GM18499 (cell line): Measurements from ENCODE around the gene PFKFB4.

Experiments used
- ATAC-seq: cut with Tn5 transposase; IDR thresholded peaks from one replicate; pipeline ENCODE4 v1.9.1; 2021; ENCODE audit warnings: moderate number of reproducible peaks; ENCODE audit not compliant: insufficient read depth, unreplicated experiment

Gene PFKFB4

DNA sequence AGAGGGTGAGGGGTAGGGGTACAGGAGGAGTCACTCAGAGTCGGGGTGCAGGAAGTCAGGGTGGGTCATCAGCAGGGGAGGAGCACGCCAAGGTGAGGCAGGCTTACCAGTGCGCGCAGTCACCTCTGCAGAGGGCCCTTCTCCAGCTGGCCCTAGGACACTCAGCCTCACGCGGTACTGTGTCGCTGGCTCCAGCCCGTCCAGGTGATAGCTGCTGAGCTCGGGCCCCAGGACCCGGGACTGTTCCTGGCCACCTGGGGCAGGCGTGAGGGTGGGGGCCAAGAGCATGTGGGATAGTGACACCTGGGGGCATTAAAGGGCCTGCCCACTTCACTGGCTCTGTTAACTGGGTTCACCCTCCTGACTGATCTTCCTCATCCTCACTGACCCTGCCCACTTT lies 31.1 kb upstream of the PFKFB4 start:
- no peak for ATAC-seq

GRCh38 chr3:48585411-48585810 lies 28.8 kb upstream of the PFKFB4 start:
- ATAC-seq = no peak

DNA sequence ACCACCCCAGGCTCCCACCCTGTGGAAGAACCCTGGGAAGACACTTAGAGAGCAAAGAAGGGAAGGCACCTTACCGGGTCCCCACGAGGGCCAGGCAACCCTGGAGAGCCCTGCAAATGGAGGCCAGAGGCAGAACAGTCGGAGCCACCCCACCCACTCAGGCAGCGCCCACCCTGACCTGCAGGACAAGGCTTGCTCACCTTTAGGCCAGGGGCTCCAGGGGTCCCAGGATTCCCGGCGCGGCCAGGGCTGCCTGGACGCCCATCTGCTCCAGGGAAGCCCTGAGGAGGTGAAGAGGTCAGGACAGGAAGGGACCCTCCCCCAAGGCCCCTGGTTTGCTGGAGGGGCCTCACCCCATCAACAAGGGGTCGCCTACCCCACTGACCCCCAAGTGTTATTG lies 28.2 kb upstream of the PFKFB4 start:
- ATAC-seq = no peak

- no peak for ATAC-seq
Measured at GRCh38 chr3:48581621-48582481, 25.2 kb upstream of the PFKFB4 start.

DNA sequence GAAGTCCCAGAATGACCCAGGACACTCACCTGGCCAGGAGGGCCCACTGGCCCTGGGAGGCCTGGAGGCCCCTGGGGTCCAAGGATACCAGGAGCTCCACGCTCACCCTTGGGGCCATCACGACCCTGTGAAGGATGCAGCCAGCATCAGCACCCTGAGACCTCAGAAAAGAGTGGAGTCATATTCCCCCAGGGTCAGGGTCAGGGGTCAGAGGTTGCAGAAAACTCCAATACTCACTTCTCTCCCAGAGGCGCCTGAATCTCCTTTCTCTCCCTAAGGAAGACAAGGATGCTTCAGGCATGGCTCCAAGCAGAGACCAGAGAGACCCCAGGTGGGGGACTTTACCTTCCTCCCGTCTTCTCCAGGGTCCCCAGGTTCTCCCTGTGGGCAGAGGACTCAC lies 20.0 kb upstream of the PFKFB4 start:
- no peak for ATAC-seq

- no peak for ATAC-seq
Measured at GRCh38 chr3:48575366-48575765, 18.8 kb upstream of the PFKFB4 start.

- ATAC-seq = no peak
Measured at GRCh38 chr3:48573973-48574585, 17.5 kb upstream of the PFKFB4 start.

DNA sequence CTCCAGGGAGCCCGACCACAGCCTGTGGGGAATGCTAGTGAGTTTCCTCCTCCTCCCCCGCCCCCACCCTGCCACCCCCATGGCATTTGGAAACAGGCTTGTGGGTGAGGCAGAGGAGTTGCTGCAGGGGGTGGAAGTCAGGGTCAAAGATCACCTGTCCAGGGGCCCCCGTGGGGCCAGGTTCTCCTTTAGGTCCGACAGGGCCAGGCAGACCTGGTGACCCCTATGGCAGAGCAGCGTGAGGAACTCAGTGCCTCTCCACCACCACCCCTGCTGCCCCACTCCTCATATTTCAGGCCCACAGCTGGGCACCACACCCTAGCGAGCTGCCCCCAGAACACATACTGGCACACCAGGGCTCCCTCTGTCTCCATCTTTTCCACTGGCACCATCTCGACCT lies 15.9 kb upstream of the PFKFB4 start:
- ATAC-seq = no peak

DNA sequence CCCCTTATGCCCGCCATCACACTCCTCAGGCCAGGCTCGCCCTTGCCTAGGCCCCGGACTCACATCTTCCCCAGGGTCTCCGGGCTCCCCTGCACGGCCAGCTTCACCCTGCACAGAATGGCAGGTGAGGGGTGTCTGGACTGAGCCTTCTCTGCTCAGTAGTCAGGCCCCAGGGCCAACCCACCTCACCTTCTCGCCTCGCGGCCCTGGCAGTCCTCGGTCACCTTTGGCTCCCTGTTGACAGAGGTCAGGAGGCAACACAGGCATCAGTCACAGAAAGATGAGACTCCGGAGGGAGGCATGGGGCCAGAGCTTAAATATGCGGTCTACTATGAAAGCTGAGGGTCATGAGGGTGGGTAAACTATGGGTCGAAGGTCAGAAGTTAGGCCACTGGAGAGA lies 15.3 kb upstream of the PFKFB4 start:
- no peak for ATAC-seq

GRCh38 chr3:48569808-48570450 lies 13.3 kb upstream of the PFKFB4 start:
- ATAC-seq = no peak

- no peak for ATAC-seq
Measured at GRCh38 chr3:48569400-48569799, 12.8 kb upstream of the PFKFB4 start.

DNA sequence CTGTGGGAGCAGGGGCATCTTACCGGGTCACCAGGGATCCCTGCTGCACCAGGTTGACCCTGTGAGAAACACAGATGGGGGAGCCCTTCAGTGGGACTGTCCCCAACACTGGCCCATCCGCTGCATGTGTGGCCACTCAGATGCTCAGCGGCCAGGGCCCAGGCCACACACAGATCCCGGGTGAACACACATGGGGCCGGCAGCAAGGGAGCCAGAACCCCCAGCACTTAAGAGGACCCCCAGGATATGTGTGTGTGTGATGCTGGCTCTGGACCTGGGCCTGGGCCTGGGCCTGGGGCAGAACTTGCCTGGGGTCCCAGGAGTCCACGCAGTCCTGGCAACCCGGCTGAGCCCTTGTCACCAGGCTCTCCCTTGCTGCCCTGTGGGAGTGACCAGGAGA lies 11.9 kb upstream of the PFKFB4 start:
- ATAC-seq = no peak

DNA sequence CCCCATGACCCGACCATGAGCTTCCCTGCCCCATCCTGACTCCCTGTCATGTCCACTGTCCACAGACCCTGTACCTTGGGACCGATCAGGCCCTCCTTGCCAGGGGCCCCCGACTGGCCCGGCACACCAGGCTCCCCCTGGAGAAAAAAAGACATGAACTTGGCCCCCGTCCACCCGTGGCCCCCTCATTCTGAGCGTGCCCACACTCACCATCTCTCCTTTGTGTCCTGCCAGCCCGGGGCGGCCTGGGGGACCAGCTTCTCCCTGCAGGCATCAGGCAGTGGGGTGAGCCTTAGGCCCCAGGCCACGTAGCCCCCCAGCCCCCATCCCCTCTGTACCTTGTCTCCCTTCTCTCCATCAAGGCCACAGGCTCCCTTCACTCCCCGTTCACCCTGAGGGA lies 10.9 kb upstream of the PFKFB4 start:
- ATAC-seq = no peak

- ATAC-seq = no peak
Measured at GRCh38 chr3:48567090-48567489, 10.5 kb upstream of the PFKFB4 start.

GRCh38 chr3:48566401-48566760 lies 9.8 kb upstream of the PFKFB4 start:
- no peak for ATAC-seq

DNA sequence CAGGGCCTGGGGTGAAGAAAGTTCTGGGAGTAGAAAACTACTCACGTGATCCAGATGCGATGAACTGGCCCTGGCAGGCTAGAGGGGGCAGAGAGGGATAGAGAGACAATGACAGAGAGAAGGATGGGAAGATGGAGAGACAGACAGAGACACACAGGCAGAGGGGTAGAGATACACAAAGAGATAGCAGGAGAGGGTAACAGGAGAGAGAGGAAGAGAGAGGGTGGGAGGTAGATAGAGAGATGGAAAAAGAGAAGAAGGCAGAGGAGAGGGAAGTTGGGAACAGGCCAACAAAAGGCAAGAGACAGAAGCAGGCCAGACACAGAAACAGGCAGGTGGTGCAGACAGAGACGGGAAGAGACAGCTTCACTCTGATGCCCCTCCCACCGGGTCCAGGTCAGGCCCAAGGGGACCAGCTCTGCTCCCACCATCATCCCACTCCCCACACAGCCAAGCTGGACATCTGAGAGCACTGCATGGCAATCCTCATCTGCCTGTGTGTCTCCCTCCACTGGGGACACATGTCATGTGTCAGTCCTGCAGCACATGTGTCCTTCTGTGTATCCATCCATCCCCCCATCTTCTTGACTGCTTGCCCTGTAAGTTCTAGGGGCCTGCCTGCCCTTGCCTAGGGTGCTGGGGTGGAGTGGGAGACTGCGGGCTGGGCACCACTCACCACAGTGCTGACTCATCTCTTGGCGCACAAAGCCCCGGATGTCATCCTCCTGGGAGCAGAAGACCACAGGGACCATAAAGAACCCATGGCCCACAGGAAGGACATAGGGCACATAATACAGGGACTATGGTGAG lies 9.2 kb upstream of the PFKFB4 start:
- ATAC-seq = no peak

DNA sequence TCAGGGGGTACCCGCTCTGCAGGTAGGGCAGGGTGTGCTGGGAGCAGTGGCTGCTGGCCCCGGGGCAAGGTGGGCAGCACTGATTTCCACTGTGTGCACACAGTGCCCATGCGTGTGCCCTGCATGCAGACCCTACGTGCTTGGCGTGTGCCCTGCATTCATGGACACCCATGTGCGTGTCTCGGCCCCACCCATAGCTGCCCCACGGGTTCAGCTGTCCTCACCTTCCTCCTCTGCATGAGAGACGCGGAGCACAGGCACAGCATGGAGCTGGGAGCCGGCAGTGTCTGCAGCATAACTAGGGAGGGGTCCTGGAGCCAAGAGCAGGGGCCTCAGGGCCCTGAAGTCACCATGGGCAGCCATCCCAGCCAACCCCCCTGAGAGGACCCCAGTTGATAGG lies 8.6 kb upstream of the PFKFB4 start:
- no peak for ATAC-seq

GRCh38 chr3:48564667-48565066 lies 8.1 kb upstream of the PFKFB4 start:
- ATAC-seq = no peak

DNA sequence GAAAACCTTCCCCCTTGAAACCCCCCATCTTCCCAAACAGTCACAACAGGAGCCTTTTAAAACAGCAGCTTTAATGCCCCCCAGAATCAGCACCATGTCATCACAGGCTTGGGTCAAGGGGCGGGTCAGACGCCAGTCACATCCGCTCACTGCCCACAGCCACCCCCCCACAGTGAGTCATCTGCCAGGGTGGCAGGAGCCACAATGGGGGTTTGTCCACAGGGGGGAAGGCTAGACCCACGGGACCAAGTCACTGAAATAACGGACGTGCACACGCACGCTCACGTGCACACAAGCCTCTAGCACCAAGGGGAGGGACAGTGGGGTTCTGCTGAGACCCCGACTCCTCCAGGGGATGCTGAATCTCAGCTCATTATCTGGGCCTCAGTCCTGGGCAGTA lies 7.4 kb upstream of the PFKFB4 start:
- no peak for ATAC-seq

GRCh38 chr3:48563382-48563918 lies 6.8 kb upstream of the PFKFB4 start, which contains the start of gene UCN2:
UCN2 (minus strand) TSS chr3:48563781; CDS start chr3:48563124, 657 bp downstream.
- ATAC-seq = no peak
